H1 (cell line): ENCODE measurements around the gene CLEC16A. TPM values are rescaled to one million over a fixed set of nuclear protein-coding genes. Genes with fewer than 3 reads are reported as not detected.

ENCODE experiments used
- CTCF ChIA-PET: fragments of 300-600 bp; sonication (Branson Sonifier 250); formaldehyde crosslinking; loops from one replicate; lab custom pipeline; 2021; ENCODE audit not compliant: partially characterized antibody; lab: Charles Lee
- POLR2A ChIA-PET: fragments of 300-600 bp; sonication (Branson Sonifier 250); formaldehyde crosslinking; loops from one replicate; lab custom pipeline; 2021; ENCODE audit warnings: inconsistent platforms; ENCODE audit not compliant: partially characterized antibody; lab: Charles Lee
- DNase-seq, 2 experiments: peaks; one replicate each; pipeline versions ENCODE4 v3.0.0 to v3.0.0-alpha.2; 2010 to 2022; ENCODE audit warnings: low spot score in 2 of 2, low read depth in 1 of 2, mixed read lengths in 1 of 2
- FAIRE-seq: peaks from 2 replicates; lab custom pipeline; 2011; peaks lifted over from hg19 to GRCh38; lab: Jason Lieb, UNC
- H2AFZ ChIP-seq: 2 replicates; pipeline ENCODE4 v1.8.1; 2012; ENCODE audit warnings: low read length, inconsistent platforms
- H2AK5ac ChIP-seq: 2 replicates; pipeline ENCODE4 v1.6.1; 2013; ENCODE audit warnings: low read depth, low read length
- H2BK120ac ChIP-seq: replicated peaks from 2 replicates; pipeline ENCODE3; 2013; ENCODE audit warnings: low read depth, low read length, inconsistent platforms
- H2BK12ac ChIP-seq: 2 replicates; pipeline ENCODE4 v1.6.1; 2013; ENCODE audit warnings: low read depth, low read length
- H2BK15ac ChIP-seq: 2 replicates; pipeline ENCODE4 v1.6.1; 2013; ENCODE audit warnings: low read length
- H2BK20ac ChIP-seq: 2 replicates; pipeline ENCODE4 v1.6.1; 2013; ENCODE audit warnings: low read length
- H2BK5ac ChIP-seq: 2 replicates; pipeline ENCODE4 v1.6.1; 2013; ENCODE audit warnings: low read depth, low read length
- H3K14ac ChIP-seq: 2 replicates; pipeline ENCODE4 v1.6.1; 2013; ENCODE audit warnings: inconsistent platforms; ENCODE audit not compliant: insufficient read length
- H3K18ac ChIP-seq: 2 replicates; pipeline ENCODE4 v1.6.1; 2013; ENCODE audit warnings: low read length; ENCODE audit errors: extremely low read depth
- H3K23ac ChIP-seq: 2 replicates; pipeline ENCODE4 v1.6.1; 2013; ENCODE audit warnings: inconsistent platforms; ENCODE audit not compliant: insufficient read length
- H3K23me2 ChIP-seq: 2 replicates; pipeline ENCODE4 v1.6.1; 2013; ENCODE audit warnings: low read depth, low read length
- H3K27ac ChIP-seq: 2 replicates; pipeline ENCODE4 v1.6.1; 2011; ENCODE audit warnings: low read depth, low read length, inconsistent platforms
- H3K27me3 ChIP-seq, 4 experiments: replicated peaks in 1 of 4; 1 replicate in 1 of 4; 2 replicates in 3 of 4; pipeline versions ENCODE4 v1.6.1 to v1.8.1; 2011 to 2013; ENCODE audit warnings: low read length in 3 of 4, mild to moderate bottlenecking in 3 of 4, inconsistent platforms in 2 of 4, mixed read lengths in 2 of 4, moderate library complexity in 1 of 4; ENCODE audit not compliant: control insufficient read depth in 3 of 4, insufficient read depth in 3 of 4; ENCODE audit errors: extremely low read depth in 1 of 4
- H3K36me3 ChIP-seq, 4 experiments: 2 replicates each; pipeline versions ENCODE4 v1.6.1 to v1.8.1; 2011 to 2013; ENCODE audit warnings: mild to moderate bottlenecking in 4 of 4, low read length in 3 of 4, moderate library complexity in 2 of 4, control low read depth in 1 of 4, inconsistent platforms in 1 of 4; ENCODE audit not compliant: insufficient read depth in 4 of 4, control insufficient read depth in 2 of 4
- H3K4ac ChIP-seq: replicated peaks from 2 replicates; pipeline ENCODE3; 2013; ENCODE audit warnings: low read length, low read depth, mixed read lengths, inconsistent platforms; ENCODE audit not compliant: insufficient read length
- H3K4me1 ChIP-seq, 4 experiments: replicated peaks in 1 of 4; 1 replicate in 1 of 4; 2 replicates in 3 of 4; pipeline versions ENCODE4 v1.6.1 to v1.8.1; 2011 to 2013; ENCODE audit warnings: low read length in 3 of 4, inconsistent platforms in 2 of 4, mixed read lengths in 1 of 4; ENCODE audit not compliant: insufficient read depth in 4 of 4, control insufficient read depth in 3 of 4
- H3K4me2 ChIP-seq, 2 experiments: 2 replicates each; pipeline versions ENCODE4 v1.6.1 to v1.8.1; 2011 to 2013; ENCODE audit warnings: low read depth in 2 of 2, low read length in 2 of 2, control low read depth in 1 of 2, inconsistent platforms in 1 of 2, mild to moderate bottlenecking in 1 of 2; ENCODE audit not compliant: insufficient read depth in 1 of 2
- H3K4me3 ChIP-seq, 4 experiments: fragments of 200-600, 300-600 bp in 1 of 4; sonication (generic), shearing (Covaris generic), sonication (Bioruptor Twin) in 1 of 4; 2 replicates each; pipeline versions ENCODE4 v1.5.1 to v1.8.1; 2011 to 2016; ENCODE audit warnings: low read length in 4 of 4, low read depth in 3 of 4, control low read depth in 2 of 4, inconsistent platforms in 2 of 4, mild to moderate bottlenecking in 2 of 4, mixed read lengths in 1 of 4, moderate library complexity in 1 of 4; ENCODE audit not compliant: insufficient read depth in 2 of 4; ENCODE audit errors: extremely low read depth in 1 of 4
- H3K56ac ChIP-seq: replicated peaks from 2 replicates; pipeline ENCODE3; 2013; ENCODE audit warnings: low read depth, mild to moderate bottlenecking, mixed read lengths, low read length, inconsistent platforms; ENCODE audit not compliant: insufficient read length
- H3K79me1 ChIP-seq: 2 replicates; pipeline ENCODE4 v1.6.1; 2013; ENCODE audit warnings: low read depth, low read length, control low read depth
- H3K79me2 ChIP-seq, 2 experiments: 2 replicates each; pipeline versions ENCODE4 v1.6.1 to v1.8.1; 2012 to 2013; ENCODE audit warnings: low read length in 2 of 2, mild to moderate bottlenecking in 2 of 2, inconsistent platforms in 1 of 2; ENCODE audit not compliant: insufficient read depth in 2 of 2, control insufficient read depth in 1 of 2
- H3K9ac ChIP-seq, 4 experiments: replicated peaks in 1 of 4; 1 replicate in 1 of 4; 2 replicates in 3 of 4; pipeline versions ENCODE4 v1.6.1 to v1.8.1; 2011 to 2013; ENCODE audit warnings: low read depth in 3 of 4, low read length in 3 of 4, control low read depth in 2 of 4, mild to moderate bottlenecking in 2 of 4, moderate library complexity in 2 of 4, inconsistent platforms in 1 of 4; ENCODE audit errors: extremely low read depth in 1 of 4
- H3K9me3 ChIP-seq, 2 experiments: 2 replicates each; pipeline versions ENCODE4 v1.6.1 to v1.8.1; 2012 to 2013; ENCODE audit warnings: mild to moderate bottlenecking in 2 of 2, moderate library complexity in 2 of 2, control low read depth in 1 of 2, inconsistent platforms in 1 of 2, low read depth in 1 of 2, low read length in 1 of 2, mixed read lengths in 1 of 2; ENCODE audit not compliant: insufficient read depth in 2 of 2
- H4K20me1 ChIP-seq, 2 experiments: replicated peaks in 1 of 2; 2 replicates each; pipeline versions ENCODE3 to v1.8.1; 2011 to 2013; ENCODE audit warnings: inconsistent platforms in 2 of 2, low read length in 2 of 2, mild to moderate bottlenecking in 1 of 2; ENCODE audit not compliant: insufficient read depth in 2 of 2, control insufficient read depth in 1 of 2
- H4K5ac ChIP-seq: 2 replicates; pipeline ENCODE4 v1.6.1; 2013; ENCODE audit warnings: low read length, low read depth, mixed read lengths, inconsistent platforms; ENCODE audit not compliant: insufficient read length
- H4K8ac ChIP-seq: 2 replicates; pipeline ENCODE4 v1.8.0; 2013; ENCODE audit warnings: mild to moderate bottlenecking, moderate library complexity, low read length, inconsistent platforms; ENCODE audit not compliant: insufficient read depth; ENCODE audit errors: extremely low read depth
- H4K91ac ChIP-seq: replicated peaks from 2 replicates; pipeline ENCODE3; 2013; ENCODE audit warnings: low read length, mixed read lengths, inconsistent platforms; ENCODE audit not compliant: insufficient read length
- BCL11A ChIP-seq, 2 experiments: IDR thresholded peaks; one replicate each; pipeline ENCODE4 v1.6.1; 2011; ENCODE audit warnings: low read depth in 2 of 2, low read length in 2 of 2, mild to moderate bottlenecking in 2 of 2
- BRCA1 ChIP-seq: IDR thresholded peaks from 2 replicates; pipeline ENCODE4 v1.6.1; 2012; ENCODE audit warnings: low read depth, low read length, improper control_type of control experiment
- CBX5 ChIP-seq: fragments of 300-800, 300-1000 bp; sonication (generic); IDR thresholded peaks from 2 replicates; pipeline ENCODE4 v1.7.1; 2016; ENCODE audit warnings: antibody characterized with exemption, low read length, low read depth
- CTBP2 ChIP-seq: IDR thresholded peaks from 2 replicates; pipeline ENCODE4 v1.7.0; 2011; ENCODE audit warnings: borderline replicate concordance, mild to moderate bottlenecking, moderate library complexity, mixed read lengths, low read length; ENCODE audit not compliant: insufficient read depth, insufficient read length
- POU5F1 ChIP-seq: IDR thresholded peaks from 2 replicates; pipeline ENCODE4 v1.6.1; 2011; ENCODE audit warnings: low read depth, mild to moderate bottlenecking, low read length, moderate library complexity
- RFX5 ChIP-seq: IDR thresholded peaks from 2 replicates; pipeline ENCODE4 v1.6.1; 2011; ENCODE audit warnings: low read depth, low read length, improper control_type of control experiment, borderline replicate concordance
- RXRA ChIP-seq: IDR thresholded peaks from 2 replicates; pipeline ENCODE4 v1.6.1; 2011; ENCODE audit warnings: low read depth, mild to moderate bottlenecking, low read length, moderate library complexity; ENCODE audit not compliant: insufficient read depth
- SIN3A ChIP-seq, 2 experiments: IDR thresholded peaks in 1 of 2; conservative IDR thresholded peaks in 1 of 2; 2 replicates each; pipeline ENCODE4 v1.6.1; 2011 to 2012; ENCODE audit warnings: low read length in 2 of 2, improper control_type of control experiment in 1 of 2, low read depth in 1 of 2, mild to moderate bottlenecking in 1 of 2
- SIRT6 ChIP-seq: IDR thresholded peaks from one replicate; pipeline ENCODE4 v1.7.1; 2012; ENCODE audit warnings: low read length, inconsistent platforms
- SUZ12 ChIP-seq: fragments of 200-600 bp; sonication (generic); IDR thresholded peaks from 2 replicates; pipeline ENCODE4 v1.6.1; 2012; ENCODE audit warnings: mild to moderate bottlenecking, inconsistent platforms, low read length, moderate library complexity, mixed read lengths
- TAF1 ChIP-seq: IDR thresholded peaks from 2 replicates; pipeline ENCODE4 v1.6.1; 2011; ENCODE audit warnings: mild to moderate bottlenecking, low read depth, low read length
- TAF7 ChIP-seq: optimal IDR thresholded peaks from 2 replicates; pipeline ENCODE3; 2011; ENCODE audit warnings: low read depth, mild to moderate bottlenecking, inconsistent platforms, low read length, moderate library complexity, borderline replicate concordance
- TCF12 ChIP-seq: IDR thresholded peaks from 2 replicates; pipeline ENCODE4 v1.6.1; 2011; ENCODE audit warnings: low read depth, mild to moderate bottlenecking, low read length
- WGBS, 2 experiments: shearing (Covaris generic) in 1 of 2; methylation state at CpG; one replicate each; pipeline versions ENCODE4 v1.1.6 to v1.1.7; 2013 to 2015; ENCODE audit warnings: low lambda C conversion rate in 2 of 2, mixed read lengths in 2 of 2, inconsistent platforms in 1 of 2, low coverage in 1 of 2, missing lambda C conversion rate in 1 of 2; ENCODE audit not compliant: insufficient replicate concordance in 2 of 2, insufficient coverage in 1 of 2, insufficient read length in 1 of 2; ENCODE audit errors: extremely low coverage in 1 of 2, missing lambda C conversion rate in 1 of 2; 5-methylcytosine and 5-hydroxymethylcytosine counted together
- polyA plus RNA-seq, 7 experiments: library from polyadenylated mRNA; depleted of rRNA in 3 of 7; stranded (reverse) in 5 of 7; unstranded in 2 of 7; fragments of >200 nt in 5 of 7; fragments of 200-250 nt in 2 of 7; gene quantifications; 1 replicate in 5 of 7; 2 replicates in 1 of 7; 4 replicates in 1 of 7; pipeline versions ENCODE4 v1.2.1 to v1.2.3, GENCODE V29; 2011 to 2013; ENCODE audit warnings: missing spikeins in 2 of 7, mixed read lengths in 2 of 7
- total RNA-seq: library from RNA; stranded (reverse); fragmentation: NEBNext Ultra II Directional; extraction: Animal tissue kit (Norgen Biotek cat#: 25700); gene quantifications from 2 replicates; pipeline ENCODE4 v1.2.1, GENCODE V29; 2021
- TF ChIP-seq, protein P1 (sequence below): IDR thresholded peaks from 2 replicates; pipeline ENCODE4 v1.6.1; 2012; ENCODE audit warnings: inconsistent platforms

The CLEC16A gene
- total and polyA plus RNA-seq, 2 of the 8 experiments (the other 6 are each of a cell fraction or from before 2014, with no cell fraction given) = 7.6 to 19.3 TPM

DNA sequence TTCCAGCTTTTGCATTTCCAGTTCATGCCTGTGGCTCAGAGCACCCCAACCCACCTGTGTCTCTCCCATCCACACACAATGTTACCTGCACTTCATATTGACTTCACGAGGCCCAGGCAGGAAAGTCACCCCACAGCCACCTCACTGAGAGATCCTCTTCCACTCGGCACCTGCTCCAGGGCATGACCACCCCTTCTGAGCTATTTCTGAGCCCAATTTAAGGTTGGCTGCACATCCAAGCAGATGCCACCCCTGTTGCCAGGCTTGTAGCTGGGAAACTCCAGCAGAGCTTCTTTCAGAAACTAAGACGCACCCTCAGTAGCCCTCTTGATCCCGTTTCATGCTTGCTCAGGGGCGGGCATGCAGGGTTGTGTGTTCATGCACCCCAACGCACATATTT is 223.2 kb downstream of the CLEC16A start:
- H3K4me2 ChIP-seq = no peak overlapping the region
- no peak overlapping the region for H3K56ac ChIP-seq
- H2BK15ac ChIP-seq = no peak overlapping the region
- H3K36me3 ChIP-seq = peaks cover 0 to 3% (median 0%) of the 10 kb centered on the region in 4 experiments; a peak in 1 of 8 replicates
- no peaks in the 10 kb centered on the region; the same call in 1 of the 2 replicates for H3K79me1 ChIP-seq
- H3K18ac ChIP-seq = no peak overlapping the region
- H4K5ac ChIP-seq = no peak overlapping the region
- ChIA-PET POLR2A (no interaction called here), CTCF (interaction anchor here (0.8 to 1.0 kb wide), 2 partner anchors 9 to 123 kb away, joined by 3 to 4 read pairs; no protein-coding TSS in a partner anchor)
- no peak overlapping the region for H2BK12ac ChIP-seq
- no peaks in the 10 kb centered on the region for H3K27me3 ChIP-seq
- DNase-seq (no peak), FAIRE-seq (no peak)
- H3K9ac ChIP-seq = no peak overlapping the region
- H4K91ac ChIP-seq = no peak overlapping the region
- no peak overlapping the region for H3K14ac ChIP-seq
- H2AFZ ChIP-seq = no peak overlapping the region
- H3K4ac ChIP-seq = no peak overlapping the region
- H2BK20ac ChIP-seq = no peak overlapping the region
- no peak overlapping the region for H3K23ac ChIP-seq
- 0 out of 2 replicates have a peak, but pooled peaks cover 4% of the 10 kb centered on the region for H3K23me2 ChIP-seq
- no peak overlapping the region for H3K4me3 ChIP-seq
- H4K20me1 ChIP-seq = peaks cover 0 to 5% of the 10 kb centered on the region in 2 experiments
- no peaks in the 10 kb centered on the region for H3K9me3 ChIP-seq
- peaks cover 0 to 4% of the 10 kb centered on the region in 2 experiments; a peak in 1 of 4 replicates for H3K79me2 ChIP-seq
- H2BK120ac ChIP-seq = no peak overlapping the region
- H3K27ac ChIP-seq = no peak overlapping the region
- no peak overlapping the region for H4K8ac ChIP-seq
- no peak overlapping the region for H2BK5ac ChIP-seq
- no peak overlapping the region for H2AK5ac ChIP-seq
- no peaks in the 10 kb centered on the region; a peak in 1 of 7 replicates for H3K4me1 ChIP-seq
- 96% methylated on average over 6 of the region's 6 CpGs; no CpG with 5 or more reads in 1 of the 2 experiments for WGBS, 2 experiments
- TF ChIP-seq TCF12 (no peak), BRCA1 (no peak), SIRT6 (no peak), SUZ12 (no peak), CBX5 (no peak), BCL11A (IDR thresholded peaks at IDR 0.05; ENCODE audit: low read depth in 2 of 2, low read length in 2 of 2) (no peak), RXRA (no peak), TAF1 (no peak), POU5F1 (no peak), RFX5 (no peak), TAF7 (no peak), CTBP2 (no peak), SIN3A (conservative IDR thresholded peaks at IDR 0.05 in 1 of 2, IDR thresholded peaks at IDR 0.05 in 1 of 2; ENCODE audit: low read depth in 1 of 2, low read length in 2 of 2) (no peak)
- TF ChIP-seq, protein P1, sequence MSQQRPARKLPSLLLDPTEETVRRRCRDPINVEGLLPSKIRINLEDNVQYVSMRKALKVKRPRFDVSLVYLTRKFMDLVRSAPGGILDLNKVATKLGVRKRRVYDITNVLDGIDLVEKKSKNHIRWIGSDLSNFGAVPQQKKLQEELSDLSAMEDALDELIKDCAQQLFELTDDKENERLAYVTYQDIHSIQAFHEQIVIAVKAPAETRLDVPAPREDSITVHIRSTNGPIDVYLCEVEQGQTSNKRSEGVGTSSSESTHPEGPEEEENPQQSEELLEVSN = no peak
